CD4-positive, CD25-positive, alpha-beta regulatory T cell (primary cell): Measurements from ENCODE around the gene BCLAF1. TPM values are rescaled to one million over a fixed set of nuclear protein-coding genes. Genes with fewer than 3 reads are reported as not detected.
A peak's percentile ranks its signal among the peaks of the same experiment; 100 is the strongest.

Source experiments
- ATAC-seq, 2 donors: fragments of 150-1000 bp; cut with Tn5 transposase; one replicate each; pipeline ENCODE4 v1.10.0; 2021; ENCODE audit warnings: low read depth in 2 of 2, moderate number of reproducible peaks in 2 of 2, moderate library complexity in 1 of 2
- DNase-seq, 3 donors: peaks; one replicate each; pipeline versions ENCODE4 v3.0.0 to v3.0.0-alpha.2; 2012 to 2022; ENCODE audit warnings: mixed read lengths in 1 of 3
- H3K27ac ChIP-seq: one replicate; pipeline ENCODE4 v1.7.0; 2013; ENCODE audit warnings: mild to moderate bottlenecking, low read length; ENCODE audit not compliant: insufficient read depth, poor library complexity, severe bottlenecking
- H3K27me3 ChIP-seq: one replicate; pipeline ENCODE4 v1.7.0; 2013; ENCODE audit warnings: low read length; ENCODE audit not compliant: control insufficient read depth, insufficient read depth
- H3K36me3 ChIP-seq: one replicate; pipeline ENCODE4 v1.7.0; 2013; ENCODE audit warnings: mild to moderate bottlenecking, low read length, moderate library complexity; ENCODE audit not compliant: control insufficient read depth, insufficient read depth
- H3K4me1 ChIP-seq: 2 replicates; pipeline ENCODE4 v1.7.0; 2013; ENCODE audit warnings: mild to moderate bottlenecking, low read length; ENCODE audit not compliant: insufficient read depth, control insufficient read depth, poor library complexity, severe bottlenecking
- H3K4me3 ChIP-seq: one replicate; pipeline ENCODE4 v1.7.0; 2013; ENCODE audit warnings: low read depth, mild to moderate bottlenecking, low read length, moderate library complexity
- H3K9me3 ChIP-seq, 2 experiments: 1 replicate in 1 of 2; 2 replicates in 1 of 2; pipeline ENCODE4 v1.7.0; 2013; ENCODE audit warnings: low read length in 2 of 2, mild to moderate bottlenecking in 1 of 2, moderate library complexity in 1 of 2; ENCODE audit not compliant: control insufficient read depth in 2 of 2
- H3K27ac Mint-ChIP-seq, 3 donors: one replicate each; pipeline ENCODE4 v1.8.0; 2020 to 2022; ENCODE audit warnings: mild to moderate bottlenecking in 3 of 3, mixed read lengths in 3 of 3, moderate library complexity in 2 of 3
- H3K27me3 Mint-ChIP-seq: one replicate; pipeline ENCODE4 v1.8.0; 2022; ENCODE audit warnings: mild to moderate bottlenecking, mixed read lengths
- H3K36me3 Mint-ChIP-seq: one replicate; pipeline ENCODE4 v1.8.0; 2020; ENCODE audit warnings: mixed read lengths
- H3K4me1 Mint-ChIP-seq, 4 donors: one replicate each; pipeline ENCODE4 v1.8.0; 2020 to 2022; ENCODE audit warnings: mixed read lengths in 4 of 4, mild to moderate bottlenecking in 1 of 4
- H3K4me3 Mint-ChIP-seq, 4 donors: one replicate each; pipeline ENCODE4 v1.8.0; 2020 to 2022; ENCODE audit warnings: mild to moderate bottlenecking in 4 of 4, mixed read lengths in 4 of 4, moderate library complexity in 3 of 4
- H3K9me3 Mint-ChIP-seq, 7 donors: one replicate each; pipeline ENCODE4 v1.8.0; 2020 to 2022; ENCODE audit warnings: mixed read lengths in 7 of 7, mild to moderate bottlenecking in 3 of 7, moderate library complexity in 2 of 7
- polyA plus RNA-seq, 4 donors: library from polyadenylated mRNA; unstranded; fragments of 300-500 nt; fragmentation: Illumina TruSeq; gene quantifications; one replicate each; pipeline ENCODE4 v1.2.3, GENCODE V29; 2021
- total RNA-seq: library from RNA; stranded (reverse); gene quantifications from one replicate; pipeline ENCODE4 v1.2.3, GENCODE V29; 2022

BCLAF1 gene
- total and polyA plus RNA-seq, 5 donors from 2014 or later = 80.5 to 429 (median 104) TPM

GRCh38 chr6:136288566-136289326 is 900 bp downstream of the BCLAF1 start:
- H3K27ac ChIP-seq = peak overlapping the region; percentile 100
- H3K4me1 Mint-ChIP-seq = peaks cover 24 to 65% (median 46%) of the 10 kb centered on the region in 4 donors
- DNase-seq (peak; percentile 92 to 96 (median 93)), ATAC-seq (peak; percentile 66 to 67)
- H3K4me1 ChIP-seq = peaks cover 63% of the 10 kb centered on the region
- H3K36me3 Mint-ChIP-seq = peaks cover 31% of the 10 kb centered on the region
- H3K27me3 ChIP-seq = no peaks in the 10 kb centered on the region
- H3K9me3 ChIP-seq = no peaks in the 10 kb centered on the region
- H3K4me3 Mint-ChIP-seq = peak overlapping the region; percentile 92 to 100 (median 96)
- H3K4me3 ChIP-seq = peak overlapping the region; percentile 95
- H3K9me3 Mint-ChIP-seq = peaks cover 0 to 3% (median 0%) of the 10 kb centered on the region in 7 donors
- H3K27ac Mint-ChIP-seq = peak overlapping the region; percentile 100
- H3K36me3 ChIP-seq = no peaks in the 10 kb centered on the region
- H3K27me3 Mint-ChIP-seq = peaks cover 17% of the 10 kb centered on the region

- H3K4me3 Mint-ChIP-seq = peak overlapping the region; percentile 80 to 100 (median 92)
- peak overlapping the region; percentile 62 for H3K4me3 ChIP-seq
- H3K9me3 Mint-ChIP-seq = peaks cover 0 to 3% (median 0%) of the 10 kb centered on the region in 7 donors
- peaks cover 22% of the 10 kb centered on the region for H3K36me3 ChIP-seq
- H3K9me3 ChIP-seq = no peaks in the 10 kb centered on the region
- ATAC-seq (no peak), DNase-seq (peak in 1 of 3 donors; percentile 13)
- peak overlapping the region; percentile 69 to 88 (median 76) for H3K27ac Mint-ChIP-seq
- peaks cover 14% of the 10 kb centered on the region for H3K27me3 Mint-ChIP-seq
- H3K4me1 Mint-ChIP-seq = peaks cover 53 to 85% (median 73%) of the 10 kb centered on the region in 4 donors
- H3K4me1 ChIP-seq = peaks cover 84% of the 10 kb centered on the region
- peaks cover 45% of the 10 kb centered on the region for H3K36me3 Mint-ChIP-seq
- H3K27ac ChIP-seq = peak overlapping the region; percentile 56
- H3K27me3 ChIP-seq = no peaks in the 10 kb centered on the region
Observed at GRCh38 chr6:136284909-136285308, 4.7 kb downstream of the BCLAF1 start.

- Mint-ChIP-seq H3K27me3 (no peaks in the 10 kb centered on the region), H3K27ac (peak overlapping the region; percentile 14 to 79 (median 42)), H3K9me3 (no peaks in the 10 kb centered on the region), H3K36me3 (peaks cover 42% of the 10 kb centered on the region), H3K4me3 (peak overlapping the region; percentile 77 to 92 (median 84)), H3K4me1 (peaks cover 61 to 92% (median 72%) of the 10 kb centered on the region in 4 donors)
- H3K36me3 ChIP-seq = peaks cover 38% of the 10 kb centered on the region
- DNase-seq (no peak), ATAC-seq (no peak)
- H3K4me3 ChIP-seq = peak overlapping the region; percentile 75
- H3K27ac ChIP-seq = peak overlapping the region; percentile 28
- H3K4me1 ChIP-seq = peaks cover 81% of the 10 kb centered on the region
- H3K27me3 ChIP-seq = no peaks in the 10 kb centered on the region
- no peaks in the 10 kb centered on the region for H3K9me3 ChIP-seq
Observed at GRCh38 chr6:136282906-136283305, 6.7 kb downstream of the BCLAF1 start.

- Histone ChIP-seq H3K4me3 (peak overlapping the region; percentile 75), H3K27ac (no peak overlapping the region), H3K4me1 (peaks cover 56% of the 10 kb centered on the region), H3K9me3 (no peaks in the 10 kb centered on the region), H3K36me3 (peaks cover 57% of the 10 kb centered on the region), H3K27me3 (no peaks in the 10 kb centered on the region)
- no peak for ATAC-seq
- Mint-ChIP-seq H3K9me3 (no peaks in the 10 kb centered on the region), H3K36me3 (peaks cover 45% of the 10 kb centered on the region), H3K27me3 (no peaks in the 10 kb centered on the region), H3K4me1 (peaks cover 52 to 82% (median 63%) of the 10 kb centered on the region in 4 donors), H3K27ac (no peak overlapping the region), H3K4me3 (peak overlapping the region in 3 of 4 donors; percentile 8 to 77 (median 34))
- no peak for DNase-seq
Observed at GRCh38 chr6:136280032-136280609, 9.5 kb downstream of the BCLAF1 start.

- peak overlapping the region in 1 of 3 donors; percentile 60 for H3K27ac Mint-ChIP-seq
- DNase-seq (no peak), ATAC-seq (no peak)
- H3K4me3 ChIP-seq = no peak overlapping the region
- no peak overlapping the region for H3K4me3 Mint-ChIP-seq
- peaks cover 32 to 52% (median 41%) of the 10 kb centered on the region in 4 donors for H3K4me1 Mint-ChIP-seq
- H3K27me3 Mint-ChIP-seq = no peaks in the 10 kb centered on the region
- H3K27me3 ChIP-seq = no peaks in the 10 kb centered on the region
- no peaks in the 10 kb centered on the region for H3K9me3 ChIP-seq
- peaks cover 3% of the 10 kb centered on the region for H3K4me1 ChIP-seq
- H3K36me3 Mint-ChIP-seq = peaks cover 65% of the 10 kb centered on the region
- no peak overlapping the region for H3K27ac ChIP-seq
- H3K36me3 ChIP-seq = peaks cover 87% of the 10 kb centered on the region
- no peaks in the 10 kb centered on the region for H3K9me3 Mint-ChIP-seq
Observed at GRCh38 chr6:136274062-136274461, 15.6 kb downstream of the BCLAF1 start.

- ATAC-seq (no peak), DNase-seq (no peak)
- no peaks in the 10 kb centered on the region for H3K9me3 ChIP-seq
- peaks cover 29 to 40% (median 32%) of the 10 kb centered on the region in 4 donors for H3K4me1 Mint-ChIP-seq
- no peak overlapping the region for H3K4me3 ChIP-seq
- no peaks in the 10 kb centered on the region for H3K4me1 ChIP-seq
- H3K9me3 Mint-ChIP-seq = no peaks in the 10 kb centered on the region
- peak overlapping the region; percentile 15 for H3K27ac ChIP-seq
- peaks cover 100% of the 10 kb centered on the region for H3K36me3 ChIP-seq
- peak overlapping the region; percentile 6 to 32 (median 15) for H3K27ac Mint-ChIP-seq
- no peak overlapping the region for H3K4me3 Mint-ChIP-seq
- H3K36me3 Mint-ChIP-seq = peaks cover 51% of the 10 kb centered on the region
- H3K27me3 ChIP-seq = no peaks in the 10 kb centered on the region
- no peaks in the 10 kb centered on the region for H3K27me3 Mint-ChIP-seq
Observed at GRCh38 chr6:136265101-136265500, 24.5 kb downstream of the BCLAF1 start.

GRCh38 chr6:136262940-136263339 is 26.7 kb downstream of the BCLAF1 start:
- no peak overlapping the region for H3K4me3 Mint-ChIP-seq
- H3K27me3 Mint-ChIP-seq = no peaks in the 10 kb centered on the region
- H3K27ac ChIP-seq = no peak overlapping the region
- DNase-seq (no peak), ATAC-seq (no peak)
- peaks cover 96% of the 10 kb centered on the region for H3K36me3 ChIP-seq
- H3K4me1 Mint-ChIP-seq = peaks cover 17 to 39% (median 31%) of the 10 kb centered on the region in 4 donors
- H3K4me1 ChIP-seq = no peaks in the 10 kb centered on the region
- H3K36me3 Mint-ChIP-seq = peaks cover 52% of the 10 kb centered on the region
- peak overlapping the region in 1 of 3 donors; percentile 38 for H3K27ac Mint-ChIP-seq
- H3K9me3 ChIP-seq = no peaks in the 10 kb centered on the region
- no peak overlapping the region for H3K4me3 ChIP-seq
- no peaks in the 10 kb centered on the region for H3K9me3 Mint-ChIP-seq
- H3K27me3 ChIP-seq = no peaks in the 10 kb centered on the region
